MCF 10A (cell line): ENCODE data around the gene PDC. TPM values are rescaled to one million over a fixed set of nuclear protein-coding genes. Genes with fewer than 3 reads are reported as not detected.

ENCODE experiments used
- BruUV-seq: library from RNA; stranded (reverse); fragments of 400-500 nt; replicated peaks from 2 replicates; lab custom pipeline; 2021; lab: Mats Ljungman, UMichigan
- CTCF ChIA-PET: fragments of 300-600 bp; sonication (Branson Sonifier 250); formaldehyde crosslinking; extraction: SDS; loops from one replicate; lab custom pipeline; 2021; ENCODE audit warnings: antibody characterized with exemption, inconsistent platforms; lab: Yijun Ruan, JAX
- POLR2A ChIA-PET: fragments of 300-600, 350-650 bp; sonication (Branson Sonifier 250); formaldehyde crosslinking; extraction: SDS; loops from one replicate; lab custom pipeline; 2020; ENCODE audit warnings: antibody characterized with exemption, inconsistent platforms; lab: Yijun Ruan, JAX
- DNase-seq: peaks from one replicate; pipeline ENCODE4 v3.0.0-alpha.2; 2018; ENCODE audit not compliant: unreplicated experiment
- H3K27ac Mint-ChIP-seq: one replicate; pipeline ENCODE4 v1.8.0; 2022; ENCODE audit warnings: mild to moderate bottlenecking, low read depth, mixed read lengths; ENCODE audit not compliant: unreplicated experiment
- H3K27me3 Mint-ChIP-seq: one replicate; pipeline ENCODE4 v1.8.0; 2022; ENCODE audit warnings: mixed read lengths; ENCODE audit not compliant: insufficient read depth, unreplicated experiment
- H3K36me3 Mint-ChIP-seq: one replicate; pipeline ENCODE4 v1.8.0; 2022; ENCODE audit warnings: mild to moderate bottlenecking, moderate library complexity, mixed read lengths; ENCODE audit not compliant: insufficient read depth, unreplicated experiment
- H3K4me1 Mint-ChIP-seq: one replicate; pipeline ENCODE4 v1.8.0; 2022; ENCODE audit warnings: mixed read lengths; ENCODE audit not compliant: insufficient read depth, unreplicated experiment
- H3K4me3 Mint-ChIP-seq: one replicate; pipeline ENCODE4 v1.8.0; 2022; ENCODE audit warnings: mild to moderate bottlenecking, moderate library complexity, mixed read lengths; ENCODE audit not compliant: unreplicated experiment
- H3K9me3 Mint-ChIP-seq: one replicate; pipeline ENCODE4 v1.8.0; 2022; ENCODE audit warnings: mixed read lengths; ENCODE audit not compliant: unreplicated experiment
- intact Hi-C: fragments of 100-400 bp; cut with micrococcal nuclease; formaldehyde crosslinking; loops from 2 replicates; pipeline ENCODE4 v1.14.1; 2022
- total RNA-seq: library from RNA; stranded (reverse); gene quantifications from 2 replicates; pipeline ENCODE4 v1.2.3, GENCODE V29; 2022
- TF ChIP-seq, protein P1 (sequence below): fragments of 200-600 bp; IDR thresholded peaks from one replicate; pipeline ENCODE4 v1.8.0; 2022; ENCODE audit warnings: antibody characterized with exemption, mild to moderate bottlenecking; ENCODE audit not compliant: unreplicated experiment

The PDC gene
- total RNA-seq, 1 experiment from 2014 or later: not detected

DNA sequence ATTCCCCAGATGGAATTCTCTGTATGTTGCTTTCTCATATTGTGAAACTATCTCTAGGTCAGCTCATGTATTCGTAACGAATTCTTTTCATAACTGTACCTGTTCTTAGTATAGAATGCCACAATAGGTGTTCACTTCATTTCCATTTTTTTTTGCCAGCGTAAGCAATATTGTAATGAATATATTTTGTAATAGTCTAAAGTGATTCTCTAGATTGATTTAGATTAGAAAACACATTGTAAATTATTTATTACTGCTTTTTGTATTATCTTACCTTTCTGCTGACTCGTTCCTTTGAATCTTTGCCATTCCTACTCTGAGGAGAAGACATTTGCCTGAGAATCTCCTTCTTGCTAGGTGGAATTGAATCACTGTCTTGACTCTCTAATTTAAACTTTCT lies 14.8 kb downstream of the PDC start:
- ChIA-PET POLR2A (interaction anchor here (1.1 kb wide), 1 partner anchor 11 kb away, joined by 4 read pairs; no protein-coding TSS in a partner anchor), CTCF (no interaction called here)
- Mint-ChIP-seq H3K4me1 (peaks cover 10% of the 10 kb centered on the region), H3K9me3 (no peaks in the 10 kb centered on the region), H3K36me3 (peaks cover 6% of the 10 kb centered on the region), H3K27me3 (no peaks in the 10 kb centered on the region), H3K27ac (no peak overlapping the region), H3K4me3 (no peak overlapping the region)
- no TSS peak for BruUV-seq
- no peak for DNase-seq
- TF ChIP-seq, protein P1, sequence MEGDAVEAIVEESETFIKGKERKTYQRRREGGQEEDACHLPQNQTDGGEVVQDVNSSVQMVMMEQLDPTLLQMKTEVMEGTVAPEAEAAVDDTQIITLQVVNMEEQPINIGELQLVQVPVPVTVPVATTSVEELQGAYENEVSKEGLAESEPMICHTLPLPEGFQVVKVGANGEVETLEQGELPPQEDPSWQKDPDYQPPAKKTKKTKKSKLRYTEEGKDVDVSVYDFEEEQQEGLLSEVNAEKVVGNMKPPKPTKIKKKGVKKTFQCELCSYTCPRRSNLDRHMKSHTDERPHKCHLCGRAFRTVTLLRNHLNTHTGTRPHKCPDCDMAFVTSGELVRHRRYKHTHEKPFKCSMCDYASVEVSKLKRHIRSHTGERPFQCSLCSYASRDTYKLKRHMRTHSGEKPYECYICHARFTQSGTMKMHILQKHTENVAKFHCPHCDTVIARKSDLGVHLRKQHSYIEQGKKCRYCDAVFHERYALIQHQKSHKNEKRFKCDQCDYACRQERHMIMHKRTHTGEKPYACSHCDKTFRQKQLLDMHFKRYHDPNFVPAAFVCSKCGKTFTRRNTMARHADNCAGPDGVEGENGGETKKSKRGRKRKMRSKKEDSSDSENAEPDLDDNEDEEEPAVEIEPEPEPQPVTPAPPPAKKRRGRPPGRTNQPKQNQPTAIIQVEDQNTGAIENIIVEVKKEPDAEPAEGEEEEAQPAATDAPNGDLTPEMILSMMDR: no peak
- intact Hi-C loops: no loop called here

DNA sequence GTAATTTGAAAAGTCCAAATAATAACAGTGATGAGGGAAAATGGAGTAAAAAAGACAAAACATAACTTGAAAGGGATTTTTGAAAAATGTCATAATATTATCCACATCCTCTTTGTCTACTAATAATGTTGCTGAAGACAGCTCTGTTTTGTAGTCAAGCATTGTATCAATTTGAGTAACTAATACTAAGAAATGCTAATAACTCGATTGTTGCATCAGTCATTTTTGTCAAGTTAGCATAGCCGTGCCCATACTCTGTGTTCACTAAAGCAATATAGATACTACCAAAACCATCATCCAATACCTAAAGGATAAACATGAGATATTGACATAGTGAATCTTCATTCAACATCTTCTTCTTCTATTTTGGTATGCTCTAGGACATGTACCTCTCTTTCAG lies 17.3 kb downstream of the PDC start:
- Mint-ChIP-seq H3K4me3 (no peak overlapping the region), H3K9me3 (no peaks in the 10 kb centered on the region), H3K4me1 (peaks cover 15% of the 10 kb centered on the region), H3K27me3 (no peaks in the 10 kb centered on the region), H3K36me3 (peaks cover 6% of the 10 kb centered on the region), H3K27ac (no peak overlapping the region)
- TF ChIP-seq, protein P1: no peak
- intact Hi-C loops: no loop called here
- DNase-seq: no peak
- POLR2A ChIA-PET: no interaction called here
- CTCF ChIA-PET: no interaction called here
- BruUV-seq: no TSS peak

DNA sequence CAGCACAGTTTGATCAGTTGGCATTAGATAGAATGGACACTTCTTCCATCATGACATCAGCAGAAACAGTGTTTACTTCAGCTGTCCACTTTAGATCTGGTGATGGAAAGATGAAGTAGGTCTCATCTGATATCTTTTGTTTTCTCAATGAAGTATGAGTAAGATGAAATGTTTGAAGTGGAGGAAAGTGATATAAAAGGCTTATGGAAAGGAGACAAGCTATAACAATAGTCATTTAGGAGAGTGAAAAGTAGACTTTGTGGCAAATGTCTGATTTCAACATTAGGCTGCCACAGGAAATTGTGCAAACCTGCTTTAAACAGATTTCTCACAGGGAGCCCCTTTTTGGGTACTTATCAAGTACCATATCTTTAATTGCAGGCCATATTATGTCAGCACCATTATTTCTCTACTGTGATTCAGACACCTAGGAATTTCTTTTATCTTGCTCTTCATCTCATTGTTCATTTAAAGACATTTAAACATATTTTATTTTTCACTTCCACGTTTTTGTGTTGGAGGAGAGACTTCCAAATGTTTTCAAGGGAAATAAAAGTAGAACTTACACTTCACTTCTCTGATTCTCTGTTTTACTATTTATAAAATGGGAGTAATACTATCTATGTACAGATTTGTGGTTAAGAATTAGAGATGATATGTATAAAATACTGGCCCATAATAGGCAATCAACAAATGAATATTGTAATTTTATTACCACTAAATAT lies 18.1 kb downstream of the PDC start:
- H3K9me3 Mint-ChIP-seq: no peaks in the 10 kb centered on the region
- POLR2A ChIA-PET: interaction anchor here (0.6 kb wide), 1 partner anchor 121 kb away, joined by 3 read pairs; no protein-coding TSS in a partner anchor
- H3K27me3 Mint-ChIP-seq: no peaks in the 10 kb centered on the region
- intact Hi-C loops: no loop called here
- TF ChIP-seq, protein P1: no peak
- peaks cover 8% of the 10 kb centered on the region for H3K36me3 Mint-ChIP-seq
- CTCF ChIA-PET: interaction anchor here (0.5 to 0.6 kb wide), 2 partner anchors 435 to 480 kb away, joined by 3 read pairs; no protein-coding TSS in a partner anchor
- BruUV-seq: no TSS peak
- peak overlapping the region; percentile 54 for H3K27ac Mint-ChIP-seq
- no peak overlapping the region for H3K4me3 Mint-ChIP-seq
- peak; percentile 24 for DNase-seq
- H3K4me1 Mint-ChIP-seq: peaks cover 15% of the 10 kb centered on the region

DNA sequence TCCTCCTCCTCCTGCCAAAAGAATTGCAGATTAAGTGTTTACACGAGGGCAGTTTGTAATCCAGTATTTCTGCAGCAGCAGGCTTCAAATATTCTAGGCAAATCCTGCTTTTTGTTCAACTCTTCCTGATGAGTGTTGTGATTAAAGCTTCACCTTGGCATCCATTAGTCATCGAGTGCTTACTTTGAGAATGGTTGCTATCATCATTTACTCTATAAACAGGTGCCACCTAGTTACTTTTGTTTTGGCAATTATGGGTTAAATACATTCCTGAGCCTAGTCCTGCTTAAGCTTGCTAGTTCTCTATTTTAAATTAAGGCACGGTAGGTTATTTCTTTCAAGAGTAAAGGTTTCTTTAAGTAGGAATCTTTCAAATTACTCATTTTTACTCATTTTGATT lies 20.3 kb downstream of the PDC start:
- Mint-ChIP-seq H3K4me1 (peaks cover 15% of the 10 kb centered on the region), H3K9me3 (no peaks in the 10 kb centered on the region), H3K27me3 (no peaks in the 10 kb centered on the region), H3K27ac (no peak overlapping the region), H3K36me3 (peaks cover 10% of the 10 kb centered on the region), H3K4me3 (no peak overlapping the region)
- DNase-seq: peak; percentile 18
- intact Hi-C loops: no loop called here
- BruUV-seq: no TSS peak
- POLR2A ChIA-PET: interaction anchor here (0.7 to 1.2 kb wide), 3 partner anchors 13 to 389 kb away, joined by 3 read pairs; no protein-coding TSS in a partner anchor
- CTCF ChIA-PET: interaction anchor here (0.7 kb wide), 1 partner anchor 14 kb away, joined by 3 read pairs; no protein-coding TSS in a partner anchor
- TF ChIP-seq, protein P1: no peak
